22Rv1 (cell line): ENCODE data around the gene NAPEPLD.
"Not testable (repeated sequence)": the region's sequence is repeated elsewhere in the genome, so short reads cannot be mapped to it uniquely, and the experiment has no call there.

Experiments
- H3K27ac ChIP-seq: fragments of 450-650 bp; 2 replicates; pipeline ENCODE4 v1.5.1; 2017
- ZFX ChIP-seq: fragments of 450-650 bp; IDR thresholded peaks from 2 replicates; pipeline ENCODE4 v1.6.1; 2017; ENCODE audit warnings: antibody characterized with exemption, borderline replicate concordance
- TF ChIP-seq, protein P1 (sequence below): fragments of 450-650 bp; IDR thresholded peaks from 2 replicates; pipeline ENCODE4 v1.5.1; 2017; ENCODE audit warnings: mild to moderate bottlenecking

Gene NAPEPLD

DNA sequence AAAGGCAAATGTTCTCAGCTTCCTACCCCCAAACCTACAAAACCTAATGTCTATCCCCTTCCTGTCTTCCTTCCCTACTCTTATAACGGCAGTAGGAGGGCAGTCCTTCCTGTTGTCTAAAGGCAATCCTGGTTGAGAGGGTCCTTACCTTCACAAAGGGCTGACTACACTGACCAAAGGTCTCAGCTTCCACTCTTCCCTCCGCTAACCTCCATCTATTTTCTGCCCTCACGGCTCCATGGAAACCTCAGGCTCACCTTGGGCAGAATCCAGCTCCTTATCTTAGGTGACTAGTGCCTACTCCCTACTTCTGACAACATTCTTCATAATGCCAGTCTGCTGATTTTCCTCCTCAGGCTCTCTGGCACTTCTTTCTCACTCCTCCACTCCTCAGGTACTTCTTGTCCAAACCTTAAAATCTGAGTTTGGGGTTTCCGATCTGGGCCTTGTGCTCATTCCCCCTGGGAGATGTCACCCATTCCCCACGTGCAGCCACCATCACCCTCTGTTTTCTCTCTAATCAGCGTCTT is 74.8 kb downstream of the NAPEPLD start:
- peak overlapping the region; percentile 94 for H3K27ac ChIP-seq
- TF ChIP-seq, protein P1, sequence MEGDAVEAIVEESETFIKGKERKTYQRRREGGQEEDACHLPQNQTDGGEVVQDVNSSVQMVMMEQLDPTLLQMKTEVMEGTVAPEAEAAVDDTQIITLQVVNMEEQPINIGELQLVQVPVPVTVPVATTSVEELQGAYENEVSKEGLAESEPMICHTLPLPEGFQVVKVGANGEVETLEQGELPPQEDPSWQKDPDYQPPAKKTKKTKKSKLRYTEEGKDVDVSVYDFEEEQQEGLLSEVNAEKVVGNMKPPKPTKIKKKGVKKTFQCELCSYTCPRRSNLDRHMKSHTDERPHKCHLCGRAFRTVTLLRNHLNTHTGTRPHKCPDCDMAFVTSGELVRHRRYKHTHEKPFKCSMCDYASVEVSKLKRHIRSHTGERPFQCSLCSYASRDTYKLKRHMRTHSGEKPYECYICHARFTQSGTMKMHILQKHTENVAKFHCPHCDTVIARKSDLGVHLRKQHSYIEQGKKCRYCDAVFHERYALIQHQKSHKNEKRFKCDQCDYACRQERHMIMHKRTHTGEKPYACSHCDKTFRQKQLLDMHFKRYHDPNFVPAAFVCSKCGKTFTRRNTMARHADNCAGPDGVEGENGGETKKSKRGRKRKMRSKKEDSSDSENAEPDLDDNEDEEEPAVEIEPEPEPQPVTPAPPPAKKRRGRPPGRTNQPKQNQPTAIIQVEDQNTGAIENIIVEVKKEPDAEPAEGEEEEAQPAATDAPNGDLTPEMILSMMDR, result no peak
- TF ChIP-seq ZFX, result no peak

DNA sequence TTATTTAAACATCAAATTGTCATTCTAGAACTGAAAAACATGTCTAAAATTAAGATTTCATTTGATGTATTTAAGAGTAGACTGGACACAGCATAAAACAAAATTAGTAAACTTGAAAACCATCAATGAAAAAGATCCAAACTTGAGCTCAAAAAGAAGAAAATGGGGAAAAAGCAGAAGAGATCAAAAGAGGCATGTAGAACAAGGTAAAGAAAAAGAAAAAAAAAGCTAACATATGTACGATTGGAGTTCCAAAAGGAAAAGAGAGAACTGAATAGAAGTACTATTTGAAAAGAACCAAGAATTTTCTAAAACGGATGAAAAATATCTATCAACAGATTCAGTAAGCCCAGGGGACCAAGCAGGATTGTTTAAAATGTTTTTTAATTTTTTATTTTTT is 77.9 kb downstream of the NAPEPLD start:
- no peak for TF ChIP-seq ZFX
- TF ChIP-seq, protein P1, result no peak
- no peak overlapping the region for H3K27ac ChIP-seq

GRCh38 chr7:103068414-103069403 is 80.2 kb downstream of the NAPEPLD start:
- TF ChIP-seq ZFX, result no peak
- TF ChIP-seq, protein P1, result no peak
- H3K27ac ChIP-seq, result no peak overlapping the region

GRCh38 chr7:103065667-103066066 is 83.2 kb downstream of the NAPEPLD start:
- TF ChIP-seq ZFX, result no peak
- TF ChIP-seq, protein P1, result peak; percentile 77
- no peak overlapping the region for H3K27ac ChIP-seq

- TF ChIP-seq ZFX, result no peak
- TF ChIP-seq, protein P1, result no peak
- no peak overlapping the region for H3K27ac ChIP-seq
These were observed 85.0 kb downstream of the NAPEPLD start for GRCh38 chr7:103063895-103064294.

DNA sequence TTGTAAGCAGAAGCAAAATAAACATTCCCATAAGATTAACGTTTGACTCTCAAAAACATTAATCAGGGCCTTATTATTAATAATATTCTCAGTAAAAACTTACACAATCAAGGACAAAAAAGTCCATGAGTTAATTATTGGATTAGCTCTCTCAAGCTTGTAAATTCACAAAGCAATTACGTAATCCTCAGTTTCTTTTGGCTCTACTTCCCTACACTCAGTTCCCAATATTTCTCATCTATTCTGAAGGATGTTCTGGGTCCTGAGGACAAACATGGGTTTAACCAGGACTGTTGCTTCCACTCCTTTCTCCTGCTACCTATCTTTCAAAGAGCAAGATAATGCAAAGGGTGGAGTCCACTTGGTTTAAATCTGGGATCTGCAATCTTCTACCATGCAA is 89.4 kb downstream of the NAPEPLD start:
- no peak overlapping the region for H3K27ac ChIP-seq
- TF ChIP-seq, protein P1, result no peak
- no peak for TF ChIP-seq ZFX

DNA sequence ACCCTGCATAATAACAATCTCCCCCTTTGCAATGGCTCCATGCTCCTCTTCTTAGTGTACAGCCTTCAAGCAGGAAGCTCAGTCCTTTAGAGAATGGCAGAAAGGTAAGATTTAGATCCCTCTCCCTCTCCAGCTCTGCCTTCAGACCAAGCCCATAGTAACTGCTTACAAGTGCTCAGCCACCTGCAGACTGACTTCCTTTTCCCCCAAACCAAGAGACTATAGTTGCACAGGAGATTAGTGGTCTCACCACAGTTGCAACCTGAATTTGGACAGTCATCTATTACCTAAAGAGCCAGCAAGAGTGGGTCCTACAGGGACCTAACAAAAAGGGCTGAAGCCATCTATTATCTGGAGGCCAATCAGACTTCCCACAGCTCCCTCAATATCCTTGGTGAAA is 90.8 kb downstream of the NAPEPLD start:
- no peak overlapping the region for H3K27ac ChIP-seq
- TF ChIP-seq, protein P1, result no peak
- no peak for TF ChIP-seq ZFX

GRCh38 chr7:103056006-103056405 is 92.9 kb downstream of the NAPEPLD start:
- H3K27ac ChIP-seq, result not testable (repeated sequence)
